WI38 (cell line): ENCODE results near the gene XYLT1.

ENCODE experiments used
- H3K4me3 ChIP-seq: 2 replicates; pipeline ENCODE4 v1.5.1; 2011; ENCODE audit warnings: low read depth, mild to moderate bottlenecking, control low read depth, low read length
- TF ChIP-seq, protein P1 (sequence below): IDR thresholded peaks from 2 replicates; pipeline ENCODE4 v1.5.1; 2012; ENCODE audit warnings: low read depth, mild to moderate bottlenecking, control low read depth, low read length

XYLT1 gene

DNA sequence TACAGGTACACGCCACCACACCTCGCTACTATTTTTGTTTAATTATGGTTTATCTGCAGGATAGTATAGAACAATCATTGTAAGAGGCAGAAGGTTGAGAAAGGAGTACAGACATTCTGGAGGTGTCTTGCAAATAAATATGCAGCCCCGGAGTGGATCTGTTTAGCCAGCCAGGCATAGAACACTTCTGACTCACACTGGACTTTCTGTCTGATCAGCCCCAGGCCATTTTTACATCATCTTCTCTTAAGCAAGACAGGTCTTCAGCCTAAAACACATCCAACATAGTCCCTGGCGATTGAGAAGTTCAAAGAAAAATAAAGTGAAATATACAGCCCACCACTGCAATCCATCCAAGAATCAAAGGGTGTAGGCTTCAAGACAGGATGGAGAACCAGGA is 81.4 kb downstream of the XYLT1 start:
- H3K4me3 ChIP-seq: no peak overlapping the region
- TF ChIP-seq, protein P1, sequence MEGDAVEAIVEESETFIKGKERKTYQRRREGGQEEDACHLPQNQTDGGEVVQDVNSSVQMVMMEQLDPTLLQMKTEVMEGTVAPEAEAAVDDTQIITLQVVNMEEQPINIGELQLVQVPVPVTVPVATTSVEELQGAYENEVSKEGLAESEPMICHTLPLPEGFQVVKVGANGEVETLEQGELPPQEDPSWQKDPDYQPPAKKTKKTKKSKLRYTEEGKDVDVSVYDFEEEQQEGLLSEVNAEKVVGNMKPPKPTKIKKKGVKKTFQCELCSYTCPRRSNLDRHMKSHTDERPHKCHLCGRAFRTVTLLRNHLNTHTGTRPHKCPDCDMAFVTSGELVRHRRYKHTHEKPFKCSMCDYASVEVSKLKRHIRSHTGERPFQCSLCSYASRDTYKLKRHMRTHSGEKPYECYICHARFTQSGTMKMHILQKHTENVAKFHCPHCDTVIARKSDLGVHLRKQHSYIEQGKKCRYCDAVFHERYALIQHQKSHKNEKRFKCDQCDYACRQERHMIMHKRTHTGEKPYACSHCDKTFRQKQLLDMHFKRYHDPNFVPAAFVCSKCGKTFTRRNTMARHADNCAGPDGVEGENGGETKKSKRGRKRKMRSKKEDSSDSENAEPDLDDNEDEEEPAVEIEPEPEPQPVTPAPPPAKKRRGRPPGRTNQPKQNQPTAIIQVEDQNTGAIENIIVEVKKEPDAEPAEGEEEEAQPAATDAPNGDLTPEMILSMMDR: no peak

DNA sequence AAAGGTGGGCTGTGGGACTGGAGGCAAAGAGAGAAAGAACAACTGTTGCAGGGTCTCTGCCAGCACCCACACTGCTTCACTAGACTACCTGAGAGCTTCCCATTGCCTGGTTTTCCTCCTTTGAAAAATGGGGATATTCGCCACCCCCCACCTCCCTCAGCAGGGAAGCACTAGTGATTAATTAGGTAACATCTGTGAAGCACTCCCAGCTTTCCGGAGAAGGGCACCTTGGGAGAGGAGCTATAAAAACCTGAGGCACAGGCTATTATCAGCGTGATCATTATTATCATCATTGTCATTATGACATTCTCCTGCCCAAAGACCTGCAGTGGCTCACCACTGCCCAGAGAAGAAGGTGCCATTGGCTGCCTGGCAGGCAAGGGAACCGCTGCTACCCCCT is 83.5 kb downstream of the XYLT1 start:
- TF ChIP-seq, protein P1: no peak
- H3K4me3 ChIP-seq: no peak overlapping the region

DNA sequence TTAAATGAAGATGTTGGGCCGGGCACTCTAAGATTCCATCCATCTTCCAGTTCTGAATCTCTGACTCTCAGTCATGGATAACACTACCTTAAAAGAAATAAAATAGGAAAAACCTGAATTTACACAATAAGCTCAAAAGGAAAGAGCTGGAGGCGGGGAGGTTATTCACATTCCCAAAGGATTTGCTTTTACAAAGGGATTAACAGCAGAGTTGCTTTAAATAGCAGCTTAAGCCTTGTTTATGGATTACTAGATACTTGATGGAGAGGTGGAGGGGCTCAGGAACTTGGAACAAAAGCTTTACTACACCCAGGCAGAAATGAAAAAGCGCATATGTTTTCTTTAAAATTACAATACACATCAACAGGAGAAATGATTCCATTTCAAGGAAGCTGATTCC is 84.5 kb downstream of the XYLT1 start:
- no peak overlapping the region for H3K4me3 ChIP-seq
- TF ChIP-seq, protein P1: no peak

DNA sequence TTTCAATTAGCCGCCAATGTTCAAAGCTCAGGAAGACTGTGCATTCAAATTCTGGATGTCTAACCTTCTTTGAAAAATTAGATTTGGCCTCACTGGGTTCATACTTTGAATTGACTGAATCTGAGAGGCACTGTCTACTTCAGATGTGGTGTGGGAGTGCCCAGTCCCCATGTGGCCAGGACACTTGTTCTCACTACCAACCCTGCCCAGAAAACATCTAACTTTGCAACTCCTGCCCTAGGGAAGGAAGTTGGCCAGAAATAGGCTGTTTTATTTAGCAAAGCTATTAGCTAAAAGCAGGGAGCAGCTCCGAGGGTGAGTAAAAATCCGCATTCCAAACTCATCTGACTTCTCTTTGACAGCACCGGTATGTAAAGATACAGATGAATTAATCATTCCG is 86.3 kb downstream of the XYLT1 start:
- TF ChIP-seq, protein P1: no peak
- no peak overlapping the region for H3K4me3 ChIP-seq

DNA sequence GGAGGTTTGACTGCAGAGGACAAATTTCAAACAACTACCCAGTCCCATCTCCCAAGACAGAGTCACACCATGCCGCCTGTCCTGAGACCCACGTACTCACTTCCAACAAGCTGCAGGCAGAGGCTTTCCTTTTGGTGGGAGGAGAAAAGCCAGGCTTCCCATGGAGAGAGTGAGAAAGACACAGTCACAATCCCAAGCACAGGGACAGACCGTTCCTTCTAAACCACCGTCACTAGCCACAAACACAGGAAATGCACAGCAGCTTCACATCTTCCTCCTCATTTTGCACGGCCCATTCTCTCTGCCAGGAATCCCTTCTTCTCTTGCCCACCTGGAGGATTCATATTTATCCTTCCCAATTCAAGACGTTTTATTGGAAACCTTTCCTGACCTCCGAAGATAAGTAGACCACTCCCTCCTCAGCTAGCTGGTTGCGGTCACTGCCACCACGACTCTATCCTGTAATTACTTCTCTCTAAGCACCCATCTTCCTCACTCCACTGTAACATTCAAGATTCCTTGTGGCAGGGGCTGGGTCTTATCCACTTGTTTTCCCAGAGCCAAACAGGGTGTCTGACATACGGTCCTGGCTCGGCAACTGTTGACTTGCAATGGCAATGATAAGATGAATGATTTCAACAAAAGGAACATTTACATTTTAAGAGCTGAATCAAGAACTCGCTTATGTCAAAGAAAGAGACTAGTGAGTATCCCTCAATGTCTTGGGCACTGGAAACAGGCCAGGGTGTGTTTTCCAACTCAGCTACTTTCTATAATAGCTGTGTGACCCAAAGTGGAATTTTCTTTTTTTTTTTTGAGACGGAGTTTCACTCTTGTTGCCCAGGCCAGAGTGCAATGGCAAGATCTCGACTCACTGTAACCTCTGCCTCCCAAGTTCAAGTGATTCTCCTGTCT is 87.6 kb downstream of the XYLT1 start:
- TF ChIP-seq, protein P1: no peak
- no peak overlapping the region for H3K4me3 ChIP-seq

DNA sequence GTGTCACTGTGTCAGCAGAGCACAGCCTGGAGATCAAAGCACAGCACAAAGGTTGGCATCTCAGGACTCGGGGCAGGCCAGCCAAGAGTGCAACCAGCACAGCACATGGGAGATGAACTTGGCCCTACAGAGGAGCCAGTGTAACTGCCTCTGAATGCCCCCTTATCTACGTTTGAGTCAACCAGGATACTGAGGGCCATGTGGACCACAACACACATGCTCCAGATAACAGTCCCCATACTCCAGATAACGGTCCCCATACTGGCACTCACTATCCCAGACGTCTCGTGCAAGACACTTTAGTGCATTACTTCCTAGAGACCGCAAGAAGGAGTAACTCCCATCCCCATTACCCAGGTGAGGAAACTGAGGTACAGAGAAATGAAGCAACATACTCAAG is 88.2 kb downstream of the XYLT1 start:
- TF ChIP-seq, protein P1: no peak
- H3K4me3 ChIP-seq: no peak overlapping the region

DNA sequence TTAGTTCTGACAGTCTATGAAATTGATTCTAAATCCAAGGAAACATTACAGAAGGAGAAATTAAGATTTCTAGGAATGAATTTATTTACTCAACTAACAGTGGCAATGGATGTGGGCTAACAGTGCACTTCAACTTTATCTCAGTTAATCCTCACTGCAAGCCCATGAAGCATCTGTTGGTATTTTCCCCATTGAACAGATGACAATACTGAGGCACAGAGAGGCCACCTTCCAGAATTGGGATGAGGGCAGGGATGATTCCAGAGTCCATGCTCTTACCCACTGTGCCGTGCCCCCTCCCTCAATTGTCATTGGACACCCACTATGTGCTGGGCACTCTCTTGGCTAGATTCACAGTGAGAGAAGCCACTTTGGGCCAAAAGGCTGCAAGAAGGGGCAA is 89.0 kb downstream of the XYLT1 start:
- no peak overlapping the region for H3K4me3 ChIP-seq
- TF ChIP-seq, protein P1: no peak
